HG03575 (cell line): ENCODE data around the gene FAM187B.

Experiments used
- ATAC-seq: cut with Tn5 transposase; IDR thresholded peaks from one replicate; pipeline ENCODE4 v1.9.1; 2021; ENCODE audit not compliant: unreplicated experiment, insufficient number of reproducible peaks, low FRiP score; ENCODE audit errors: extremely low read depth

The FAM187B gene

GRCh38 chr19:35228177-35228930 lies at the start of gene FAM187B:
TSS of gene FAM187B (minus strand) at chr19:35228739. CDS start at chr19:35228680, 59 bp downstream.
- no peak for ATAC-seq

- no peak for ATAC-seq
Measured at GRCh38 chr19:35276706-35277281, 48.3 kb upstream of the FAM187B start.

- ATAC-seq, result no peak
Measured at GRCh38 chr19:35274323-35274722, 45.8 kb upstream of the FAM187B start.

- ATAC-seq, result no peak
Measured at GRCh38 chr19:35273686-35274259, 45.2 kb upstream of the FAM187B start.

GRCh38 chr19:35272954-35273649 lies 44.6 kb upstream of the FAM187B start:
- ATAC-seq, result no peak

GRCh38 chr19:35272122-35272719 lies 43.7 kb upstream of the FAM187B start:
- ATAC-seq, result no peak

GRCh38 chr19:35271546-35271945 lies 43.0 kb upstream of the FAM187B start:
- ATAC-seq, result no peak

- ATAC-seq, result no peak
Measured at GRCh38 chr19:35270381-35270811, 41.9 kb upstream of the FAM187B start.

GRCh38 chr19:35269438-35270117 lies 41.0 kb upstream of the FAM187B start:
- ATAC-seq, result no peak

- no peak for ATAC-seq
Measured at GRCh38 chr19:35268536-35269437, 40.2 kb upstream of the FAM187B start, which contains the start of gene USF2. TSS of gene USF2 (plus strand) at chr19:35268962. CDS start at chr19:35269102, 140 bp downstream.

- no peak for ATAC-seq
Measured at GRCh38 chr19:35267818-35268535, 39.4 kb upstream of the FAM187B start.

GRCh38 chr19:35267353-35267817 lies 38.8 kb upstream of the FAM187B start:
- ATAC-seq, result no peak

GRCh38 chr19:35266520-35267352 lies 38.2 kb upstream of the FAM187B start:
- no peak for ATAC-seq

GRCh38 chr19:35265900-35266519 lies 37.5 kb upstream of the FAM187B start:
- no peak for ATAC-seq

- ATAC-seq, result no peak
Measured at GRCh38 chr19:35265126-35265899, 36.8 kb upstream of the FAM187B start.
